Osteocyte (in vitro differentiated cells): ENCODE results near the gene PITX1. TPM values are rescaled to one million over a fixed set of nuclear protein-coding genes. Genes with fewer than 3 reads are reported as not detected.

Experiments used
- DNase-seq: peaks from one replicate; pipeline ENCODE4 v3.0.0; 2021; ENCODE audit warnings: mixed read lengths; ENCODE audit not compliant: unreplicated experiment; ENCODE audit errors: extremely low spot score
- H3K27ac Mint-ChIP-seq: one replicate; pipeline ENCODE4 v1.8.0; 2021; ENCODE audit warnings: mild to moderate bottlenecking, mixed read lengths; ENCODE audit not compliant: unreplicated experiment
- H3K27me3 Mint-ChIP-seq: one replicate; pipeline ENCODE4 v1.8.0; 2021; ENCODE audit warnings: mixed read lengths; ENCODE audit not compliant: unreplicated experiment
- H3K36me3 Mint-ChIP-seq: one replicate; pipeline ENCODE4 v1.8.0; 2021; ENCODE audit warnings: mixed read lengths; ENCODE audit not compliant: unreplicated experiment
- H3K4me1 Mint-ChIP-seq: one replicate; pipeline ENCODE4 v1.8.0; 2021; ENCODE audit warnings: mixed read lengths; ENCODE audit not compliant: unreplicated experiment
- H3K4me3 Mint-ChIP-seq: one replicate; pipeline ENCODE4 v1.8.0; 2021; ENCODE audit warnings: mild to moderate bottlenecking, moderate library complexity, mixed read lengths; ENCODE audit not compliant: unreplicated experiment
- H3K9me3 Mint-ChIP-seq: one replicate; pipeline ENCODE4 v1.8.0; 2021; ENCODE audit warnings: mixed read lengths; ENCODE audit not compliant: unreplicated experiment
- total RNA-seq: library from RNA; stranded (reverse); gene quantifications from 2 replicates; pipeline ENCODE4 v1.2.1, GENCODE V29; 2021
- TF ChIP-seq, protein P1 (sequence below): fragments of 200-600 bp; sonication (generic); IDR thresholded peaks from 2 replicates; pipeline ENCODE4 v1.5.0; 2021; ENCODE audit warnings: antibody characterized with exemption, mild to moderate bottlenecking, moderate library complexity

Gene PITX1
- total RNA-seq, 1 donor from 2014 or later: 0.13 TPM

DNA sequence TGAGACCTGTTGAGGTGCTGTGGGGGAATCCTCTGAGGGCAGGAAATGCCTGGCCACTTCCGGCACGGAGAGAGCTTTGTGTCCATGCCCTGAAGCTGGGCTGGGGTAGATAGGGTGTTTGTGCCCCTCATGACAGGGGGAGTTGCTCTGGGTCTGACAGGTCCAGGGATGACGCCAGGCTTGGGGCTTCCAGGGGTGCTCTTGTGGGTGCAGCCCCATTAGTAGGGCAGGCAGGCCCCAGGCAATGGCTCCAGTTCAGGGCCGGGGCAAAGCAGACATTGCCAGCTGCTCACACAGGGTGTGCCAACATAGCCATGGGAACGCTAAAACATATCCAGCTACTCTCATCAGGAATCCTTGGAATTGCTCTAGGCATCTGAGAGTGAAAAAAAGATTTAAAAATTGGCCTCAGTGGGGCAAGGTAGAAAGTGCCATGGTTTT lies 21.1 kb downstream of the PITX1 start:
- Mint-ChIP-seq H3K4me3 (no peak overlapping the region), H3K4me1 (no peaks in the 10 kb centered on the region), H3K9me3 (no peaks in the 10 kb centered on the region), H3K27ac (no peak overlapping the region), H3K36me3 (no peaks in the 10 kb centered on the region), H3K27me3 (peaks cover 17% of the 10 kb centered on the region)
- peak; percentile 71 for DNase-seq
- TF ChIP-seq, protein P1, sequence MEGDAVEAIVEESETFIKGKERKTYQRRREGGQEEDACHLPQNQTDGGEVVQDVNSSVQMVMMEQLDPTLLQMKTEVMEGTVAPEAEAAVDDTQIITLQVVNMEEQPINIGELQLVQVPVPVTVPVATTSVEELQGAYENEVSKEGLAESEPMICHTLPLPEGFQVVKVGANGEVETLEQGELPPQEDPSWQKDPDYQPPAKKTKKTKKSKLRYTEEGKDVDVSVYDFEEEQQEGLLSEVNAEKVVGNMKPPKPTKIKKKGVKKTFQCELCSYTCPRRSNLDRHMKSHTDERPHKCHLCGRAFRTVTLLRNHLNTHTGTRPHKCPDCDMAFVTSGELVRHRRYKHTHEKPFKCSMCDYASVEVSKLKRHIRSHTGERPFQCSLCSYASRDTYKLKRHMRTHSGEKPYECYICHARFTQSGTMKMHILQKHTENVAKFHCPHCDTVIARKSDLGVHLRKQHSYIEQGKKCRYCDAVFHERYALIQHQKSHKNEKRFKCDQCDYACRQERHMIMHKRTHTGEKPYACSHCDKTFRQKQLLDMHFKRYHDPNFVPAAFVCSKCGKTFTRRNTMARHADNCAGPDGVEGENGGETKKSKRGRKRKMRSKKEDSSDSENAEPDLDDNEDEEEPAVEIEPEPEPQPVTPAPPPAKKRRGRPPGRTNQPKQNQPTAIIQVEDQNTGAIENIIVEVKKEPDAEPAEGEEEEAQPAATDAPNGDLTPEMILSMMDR: no peak

DNA sequence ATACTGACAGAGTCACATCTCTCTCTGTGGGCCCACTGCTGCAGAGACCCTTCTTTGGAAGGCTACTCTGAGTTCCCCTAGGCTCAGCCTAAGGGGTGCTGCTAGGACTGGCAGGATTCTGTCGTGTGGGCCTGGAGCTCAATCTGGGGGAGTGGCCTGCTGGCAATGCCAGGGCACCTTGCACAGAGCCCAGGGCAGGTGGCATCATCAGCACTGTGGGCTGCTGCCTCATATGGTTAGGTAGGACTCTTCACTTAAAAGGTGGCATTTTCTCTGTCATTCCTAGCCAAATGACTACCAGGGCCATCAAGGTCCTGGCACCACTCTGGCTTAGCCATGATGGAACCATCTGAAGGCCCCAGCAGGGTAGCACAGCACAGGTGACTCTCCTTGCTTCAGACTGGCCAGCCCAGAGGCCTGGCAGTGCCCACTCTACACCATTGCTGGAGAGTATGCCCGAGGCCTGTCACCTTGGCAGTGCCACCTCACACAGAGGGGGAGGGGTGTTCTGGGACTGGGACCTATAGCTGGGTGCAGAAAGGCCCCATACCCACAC lies 21.9 kb downstream of the PITX1 start:
- Mint-ChIP-seq H3K4me1 (no peaks in the 10 kb centered on the region), H3K27me3 (peaks cover 16% of the 10 kb centered on the region), H3K4me3 (no peak overlapping the region), H3K9me3 (no peaks in the 10 kb centered on the region), H3K36me3 (no peaks in the 10 kb centered on the region), H3K27ac (no peak overlapping the region)
- TF ChIP-seq, protein P1: no peak
- peak; percentile 78 for DNase-seq

DNA sequence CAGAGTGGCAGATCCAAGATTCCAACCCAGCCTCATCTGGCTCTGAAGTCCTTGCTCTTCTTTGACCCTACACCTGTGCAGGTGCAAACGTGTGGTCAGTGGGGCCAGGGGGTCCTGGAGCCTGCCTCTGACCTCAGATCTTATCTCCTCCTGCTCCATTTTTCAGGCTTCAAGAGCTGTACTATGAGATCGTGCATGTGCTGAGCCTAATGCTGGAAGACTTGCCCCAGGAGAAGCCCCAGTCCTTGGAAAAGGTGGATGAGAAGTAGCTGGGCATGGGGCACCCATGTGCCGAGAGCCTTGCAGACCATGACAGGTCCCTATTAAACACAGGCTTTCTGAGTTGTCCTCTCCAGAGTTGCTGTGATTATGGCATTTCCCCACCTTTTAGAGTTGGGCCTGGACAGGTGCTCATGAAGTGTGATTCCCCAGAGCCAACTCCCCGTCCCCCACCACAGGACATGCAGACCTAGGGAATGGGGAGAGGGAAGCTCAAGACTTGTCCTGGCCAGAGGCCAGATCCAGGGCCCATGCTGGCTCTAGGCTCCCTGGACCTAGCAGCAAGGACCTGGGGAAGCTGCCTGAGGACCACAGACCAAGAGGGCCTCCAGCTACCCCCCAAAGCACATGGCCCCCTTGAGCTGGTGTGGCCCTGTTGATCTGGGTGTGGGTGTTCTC lies 22.5 kb downstream of the PITX1 start:
- Mint-ChIP-seq H3K4me1 (no peaks in the 10 kb centered on the region), H3K4me3 (no peak overlapping the region), H3K36me3 (no peaks in the 10 kb centered on the region), H3K27ac (no peak overlapping the region), H3K9me3 (no peaks in the 10 kb centered on the region), H3K27me3 (peaks cover 16% of the 10 kb centered on the region)
- TF ChIP-seq, protein P1: no peak
- DNase-seq: peak; percentile 73

DNA sequence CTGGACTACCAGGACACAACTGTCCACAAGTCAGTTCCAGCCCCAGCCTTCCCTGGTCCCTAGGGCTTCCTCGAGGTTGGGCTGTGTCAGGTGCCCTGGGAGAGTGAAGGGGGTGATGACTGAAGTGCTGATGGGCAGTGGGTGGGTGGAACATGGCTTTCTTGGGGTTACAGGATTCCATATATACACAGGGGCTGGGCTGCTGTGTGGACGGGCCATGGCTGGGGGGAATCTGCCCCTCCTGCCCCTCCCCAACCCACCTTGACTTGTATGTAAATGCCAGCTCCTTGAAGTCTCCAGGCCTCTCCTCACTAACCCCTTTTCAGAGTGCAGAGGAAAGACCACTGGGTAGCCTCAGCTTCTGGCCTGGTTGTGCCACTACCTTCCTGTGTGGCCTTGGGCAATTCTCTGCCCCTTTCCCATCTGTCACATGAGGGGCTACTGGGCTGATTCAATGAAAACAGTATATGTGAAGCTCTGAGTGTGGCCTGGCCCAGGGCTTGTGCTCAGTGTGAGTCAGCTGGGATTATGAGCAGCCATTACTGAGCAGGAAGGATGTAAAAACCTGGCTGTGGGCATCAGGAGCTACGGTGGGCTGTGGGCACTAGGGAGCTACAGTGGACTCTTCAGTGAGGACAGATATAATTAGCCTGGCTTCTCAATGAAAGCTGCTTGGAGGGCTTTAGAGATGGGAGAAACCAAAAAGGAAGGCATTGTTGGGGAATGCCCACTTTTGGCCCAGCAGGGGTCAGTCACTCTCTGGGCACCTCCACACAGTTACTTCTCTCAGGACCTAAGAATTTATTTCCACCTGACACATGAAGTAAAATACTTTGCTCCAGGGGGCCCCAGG lies 23.3 kb downstream of the PITX1 start:
- peak; percentile 60 for DNase-seq
- Mint-ChIP-seq H3K27ac (no peak overlapping the region), H3K4me3 (no peak overlapping the region), H3K36me3 (no peaks in the 10 kb centered on the region), H3K4me1 (no peaks in the 10 kb centered on the region), H3K27me3 (peaks cover 16% of the 10 kb centered on the region), H3K9me3 (no peaks in the 10 kb centered on the region)
- TF ChIP-seq, protein P1: no peak
